Body of pancreas (tissue), 4 donors: Measurements from ENCODE around the gene MIOX. TPM values are rescaled to one million over a fixed set of nuclear protein-coding genes. Genes with fewer than 3 reads are reported as not detected.

Source experiments
- ATAC-seq: fragments of 150-250 bp; one replicate; pipeline ENCODE4 v1.9.1; 2016
- DNase-seq, 4 donors: peaks; one replicate each; pipeline ENCODE4 v3.0.0-alpha.2; 2019
- H3K27ac ChIP-seq, 4 donors: fragments of 200-600 bp; sonication (generic); 1 replicate in 3 of 4; 2 replicates in 1 of 4; pipeline versions ENCODE4 v1.5.1 to v1.6.1; 2016 to 2019; ENCODE audit warnings: mild to moderate bottlenecking in 1 of 4, mixed read lengths in 1 of 4, moderate library complexity in 1 of 4
- H3K27me3 ChIP-seq, 2 donors: fragments of 200-600 bp; sonication (generic); one replicate each; pipeline ENCODE4 v1.6.0; 2016; ENCODE audit warnings: mild to moderate bottlenecking in 1 of 2
- H3K36me3 ChIP-seq, 2 donors: fragments of 200-600 bp; sonication (generic); replicated peaks in 1 of 2; 2 replicates each; pipeline ENCODE4 v1.5.1; 2016; ENCODE audit warnings: low read depth in 2 of 2; ENCODE audit not compliant: insufficient read depth in 1 of 2
- H3K4me1 ChIP-seq: fragments of 200-600 bp; sonication (generic); one replicate; pipeline ENCODE4 v1.6.0; 2016
- H3K4me3 ChIP-seq, 2 donors: fragments of 200-600 bp; sonication (generic); 1 replicate in 1 of 2; 2 replicates in 1 of 2; pipeline ENCODE4 v1.5.1; 2016 to 2019
- H3K9me3 ChIP-seq, 3 donors: fragments of 200-600 bp; sonication (generic); 1 replicate in 2 of 3; 2 replicates in 1 of 3; pipeline ENCODE4 v1.5.1; 2016
- POLR2A ChIP-seq, 3 donors: fragments of 450-650 bp; IDR thresholded peaks; one replicate each; pipeline ENCODE4 v1.6.1; 2016; ENCODE audit warnings: antibody characterized with exemption in 3 of 3, mild to moderate bottlenecking in 2 of 3
- WGBS, 2 donors: methylation state at CpG; one replicate each; pipeline ENCODE4 v1.1.5; 2017; 5-methylcytosine and 5-hydroxymethylcytosine counted together
- intact Hi-C: fragments of 100-400 bp; cut with DNase I; formaldehyde crosslinking; loops from one replicate; pipeline ENCODE4 v1.15.1; 2023
- total RNA-seq, 2 donors: library from RNA; depleted of rRNA; stranded (reverse); fragments of >200 nt; gene quantifications; one replicate each; pipeline ENCODE4 v1.1.0, GENCODE V29; 2016
- TF ChIP-seq, protein P1 (sequence below), 7 experiments: fragments of 450-650 bp in 4 of 7; fragments of 200-600 bp in 3 of 7; sonication (generic) in 3 of 7; IDR thresholded peaks; one replicate each; pipeline ENCODE4 v1.5.1; 2016 to 2019; ENCODE audit warnings: antibody characterized with exemption in 7 of 7

Gene MIOX
- total RNA-seq, 2 donors from 2014 or later: not detected

DNA sequence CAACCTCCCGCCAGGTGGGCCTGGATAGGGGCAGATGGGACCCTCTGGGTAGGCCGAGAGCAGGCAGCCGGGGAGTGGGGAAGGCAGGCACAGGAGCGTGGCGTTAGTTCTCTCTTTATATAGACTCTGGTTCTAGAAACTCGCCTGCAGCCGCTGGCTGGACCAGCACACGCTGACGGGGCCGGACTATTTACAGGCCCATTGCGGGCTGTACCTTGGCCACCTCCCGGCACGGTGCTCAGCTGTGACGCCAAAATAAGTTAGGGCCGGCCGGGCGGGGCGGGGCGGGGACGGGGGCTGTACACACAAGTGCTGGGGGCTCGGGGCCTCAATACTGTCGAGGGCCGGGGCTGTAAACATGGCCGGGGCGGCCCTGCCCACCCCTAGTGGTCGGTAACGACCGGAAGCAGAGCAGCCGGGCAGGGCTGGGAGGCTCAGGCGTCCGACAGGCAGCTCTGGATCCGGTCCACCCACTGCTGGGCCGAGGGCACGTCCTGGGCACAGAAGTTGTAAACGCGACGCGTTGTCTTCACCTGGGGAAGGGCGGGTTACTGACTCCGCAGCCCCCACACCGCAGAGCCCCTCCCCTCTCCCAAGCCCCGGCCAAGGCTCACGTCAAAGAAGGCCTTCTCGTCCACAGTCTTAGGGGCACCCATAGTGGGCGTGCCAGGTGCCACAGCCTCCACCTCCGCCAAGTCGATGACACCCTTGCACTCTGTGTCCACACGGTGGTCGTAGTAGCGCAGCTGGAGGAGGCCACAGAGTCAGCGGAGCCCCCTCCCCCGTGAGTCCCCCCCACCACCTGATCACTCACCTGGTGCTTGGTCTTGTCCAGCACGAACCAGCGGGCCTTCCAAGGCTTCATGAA lies 39.7 kb upstream of the MIOX start:
- TF ChIP-seq POLR2A (IDR thresholded peaks at IDR 0.05): no peak
- TF ChIP-seq, protein P1, sequence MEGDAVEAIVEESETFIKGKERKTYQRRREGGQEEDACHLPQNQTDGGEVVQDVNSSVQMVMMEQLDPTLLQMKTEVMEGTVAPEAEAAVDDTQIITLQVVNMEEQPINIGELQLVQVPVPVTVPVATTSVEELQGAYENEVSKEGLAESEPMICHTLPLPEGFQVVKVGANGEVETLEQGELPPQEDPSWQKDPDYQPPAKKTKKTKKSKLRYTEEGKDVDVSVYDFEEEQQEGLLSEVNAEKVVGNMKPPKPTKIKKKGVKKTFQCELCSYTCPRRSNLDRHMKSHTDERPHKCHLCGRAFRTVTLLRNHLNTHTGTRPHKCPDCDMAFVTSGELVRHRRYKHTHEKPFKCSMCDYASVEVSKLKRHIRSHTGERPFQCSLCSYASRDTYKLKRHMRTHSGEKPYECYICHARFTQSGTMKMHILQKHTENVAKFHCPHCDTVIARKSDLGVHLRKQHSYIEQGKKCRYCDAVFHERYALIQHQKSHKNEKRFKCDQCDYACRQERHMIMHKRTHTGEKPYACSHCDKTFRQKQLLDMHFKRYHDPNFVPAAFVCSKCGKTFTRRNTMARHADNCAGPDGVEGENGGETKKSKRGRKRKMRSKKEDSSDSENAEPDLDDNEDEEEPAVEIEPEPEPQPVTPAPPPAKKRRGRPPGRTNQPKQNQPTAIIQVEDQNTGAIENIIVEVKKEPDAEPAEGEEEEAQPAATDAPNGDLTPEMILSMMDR (IDR thresholded peaks at IDR 0.05): no peak
- Histone ChIP-seq H3K36me3 (peaks cover 0 to 16% of the 10 kb centered on the region in 2 donors), H3K4me3 (no peak overlapping the region), H3K4me1 (no peaks in the 10 kb centered on the region), H3K27me3 (no peaks in the 10 kb centered on the region), H3K9me3 (no peaks in the 10 kb centered on the region), H3K27ac (no peak overlapping the region)
- DNase-seq (no peak), ATAC-seq (no peak)
- 89 to 93% methylated on average over 33 to 51 of the region's 54 CpGs for WGBS, 2 donors
- intact Hi-C loops: no loop called here

DNA sequence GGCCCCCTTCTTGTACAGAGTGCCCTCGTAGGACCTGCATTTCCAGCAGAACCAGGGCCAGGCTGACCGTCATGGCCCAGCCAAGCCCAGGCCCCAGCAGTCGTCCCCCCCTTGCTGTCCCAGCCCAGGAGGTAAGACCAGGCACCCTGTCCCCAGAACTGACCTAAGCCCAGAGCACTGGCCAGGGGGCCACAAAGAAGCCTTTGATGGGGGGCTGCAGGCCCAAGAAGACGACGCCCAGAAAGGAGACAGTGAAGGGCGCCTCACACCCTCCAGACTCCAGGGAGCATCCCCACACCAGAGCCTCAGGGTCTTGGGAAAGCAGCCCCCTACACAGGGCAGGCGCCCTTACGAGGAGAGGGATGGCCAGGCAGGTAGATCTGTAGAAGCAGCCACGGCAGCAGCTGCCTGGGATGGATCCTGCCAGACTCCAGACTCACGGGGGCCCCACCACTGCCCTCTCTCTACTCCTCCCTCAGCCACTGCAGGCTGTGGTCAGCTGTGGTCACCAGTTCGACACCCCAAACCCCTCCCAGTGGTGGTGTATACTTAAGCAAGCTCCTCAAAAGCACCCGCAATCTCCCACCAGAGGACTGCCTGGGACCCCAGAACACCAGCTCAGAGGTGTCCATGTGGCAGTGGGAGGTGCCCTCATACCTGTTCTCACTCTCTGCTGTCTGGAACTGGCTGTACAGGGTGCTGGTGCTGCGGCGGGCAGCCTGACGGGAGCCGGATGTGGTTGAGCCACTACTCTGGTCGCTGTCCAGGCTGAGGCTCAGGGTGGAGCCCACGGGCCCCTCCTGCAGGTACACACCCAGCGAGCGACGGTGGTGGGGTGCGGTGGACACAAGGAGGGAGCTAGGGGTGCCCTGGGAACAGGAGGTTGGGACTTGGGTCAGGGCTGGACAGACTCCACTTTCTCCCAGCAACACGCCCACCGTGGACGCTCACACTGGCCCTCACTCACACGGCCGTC lies 38.8 kb upstream of the MIOX start:
- H3K36me3 ChIP-seq: peaks cover 0 to 16% of the 10 kb centered on the region in 2 donors
- ATAC-seq (no peak), DNase-seq (no peak)
- intact Hi-C loops: no loop called here
- 65 to 90% methylated on average over 2 to 23 of the region's 27 CpGs for WGBS, 2 donors
- no peaks in the 10 kb centered on the region for H3K4me1 ChIP-seq
- H3K4me3 ChIP-seq: no peak overlapping the region
- H3K27ac ChIP-seq: no peak overlapping the region
- H3K27me3 ChIP-seq: no peaks in the 10 kb centered on the region
- no peak for TF ChIP-seq POLR2A (IDR thresholded peaks at IDR 0.05)
- TF ChIP-seq, protein P1 (IDR thresholded peaks at IDR 0.05): no peak
- H3K9me3 ChIP-seq: no peaks in the 10 kb centered on the region

DNA sequence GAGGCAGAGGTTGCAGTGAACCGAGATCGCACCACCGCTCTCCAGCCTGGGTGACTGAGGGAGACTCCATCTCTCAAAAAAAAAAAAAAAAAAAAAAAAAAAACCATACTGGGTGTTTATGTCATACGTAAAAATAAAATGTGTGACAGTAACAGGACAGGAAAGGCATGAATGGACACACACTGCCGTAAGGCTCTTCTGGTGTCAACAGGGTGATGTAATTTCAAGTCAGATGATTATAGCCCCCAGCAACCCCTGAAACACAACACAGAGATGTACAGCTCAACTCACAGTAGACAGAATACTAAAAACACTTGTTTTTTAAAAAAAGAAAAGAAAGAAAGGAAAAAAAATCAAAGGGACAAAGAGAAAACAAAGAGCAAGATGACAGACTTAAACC lies 34.0 kb upstream of the MIOX start:
- 84 to 88% methylated on average over 5 of the region's 5 CpGs for WGBS, 2 donors
- intact Hi-C loops: no loop called here
- Histone ChIP-seq H3K4me3 (no peak overlapping the region), H3K9me3 (no peaks in the 10 kb centered on the region), H3K27me3 (no peaks in the 10 kb centered on the region), H3K36me3 (peaks cover 4 to 18% of the 10 kb centered on the region in 2 donors), H3K27ac (no peak overlapping the region), H3K4me1 (no peaks in the 10 kb centered on the region)
- TF ChIP-seq, protein P1 (IDR thresholded peaks at IDR 0.05): no peak
- TF ChIP-seq POLR2A (IDR thresholded peaks at IDR 0.05): no peak
- ATAC-seq (no peak), DNase-seq (no peak)

DNA sequence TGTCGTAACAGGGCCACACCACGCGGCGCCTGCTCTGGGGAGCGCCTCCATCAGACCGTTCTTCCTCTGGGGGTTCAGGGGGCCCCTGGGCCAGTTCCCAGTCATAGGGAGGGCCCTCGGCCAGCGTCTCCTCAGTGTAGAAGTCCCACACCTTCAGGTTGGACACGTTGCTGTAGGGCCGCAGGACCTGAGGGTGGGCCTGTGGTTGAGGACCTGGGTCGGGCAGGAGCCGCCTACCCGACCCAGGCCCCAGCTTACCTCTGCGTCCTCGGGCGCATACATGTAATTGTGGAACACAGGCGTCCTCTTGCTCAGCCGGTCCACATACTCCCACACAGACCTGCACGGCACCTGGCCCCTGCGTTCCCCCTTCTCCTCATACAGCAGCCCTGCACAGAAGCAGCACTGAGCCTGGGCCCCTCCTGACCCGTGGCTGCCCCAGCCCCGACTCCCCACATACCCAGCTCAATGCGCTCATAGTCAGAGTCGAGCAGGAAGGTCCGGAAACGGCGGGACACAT lies 32.0 kb upstream of the MIOX start:
- no peaks in the 10 kb centered on the region for H3K27me3 ChIP-seq
- no peak overlapping the region for H3K27ac ChIP-seq
- 94 to 95% methylated on average over 17 to 27 of the region's 27 CpGs for WGBS, 2 donors
- H3K4me3 ChIP-seq: no peak overlapping the region
- TF ChIP-seq POLR2A (IDR thresholded peaks at IDR 0.05): no peak
- TF ChIP-seq, protein P1 (IDR thresholded peaks at IDR 0.05): no peak
- ATAC-seq: no peak
- H3K9me3 ChIP-seq: no peaks in the 10 kb centered on the region
- intact Hi-C loops: no loop called here
- DNase-seq: no peak
- H3K4me1 ChIP-seq: no peaks in the 10 kb centered on the region
- H3K36me3 ChIP-seq: peaks cover 4 to 19% of the 10 kb centered on the region in 2 donors
